ENCODE measurements around the gene PRR12.

PRR12 gene

GRCh38 chr19:49590971-49591730 lies at the start of gene PRR12:
TSS of gene PRR12 (plus strand) at chr19:49591182. CDS start at chr19:49591655, 473 bp downstream.
- DNase-seq, result peak; percentile 65

GRCh38 chr19:49541914-49542313 lies 49.1 kb upstream of the PRR12 start:
- no peak for DNase-seq

GRCh38 chr19:49542446-49542845 lies 48.5 kb upstream of the PRR12 start:
- no peak for DNase-seq

- no peak for DNase-seq
Measured at GRCh38 chr19:49543032-49543431, 48.0 kb upstream of the PRR12 start.

- DNase-seq, result no peak
Measured at GRCh38 chr19:49544154-49544553, 46.8 kb upstream of the PRR12 start.

GRCh38 chr19:49546825-49547565 lies 44.0 kb upstream of the PRR12 start:
- DNase-seq, result peak; percentile 95

- DNase-seq, result no peak
Measured at GRCh38 chr19:49549045-49549444, 41.9 kb upstream of the PRR12 start.

GRCh38 chr19:49551531-49551930 lies 39.5 kb upstream of the PRR12 start:
- DNase-seq, result no peak

- no peak for DNase-seq
Measured at GRCh38 chr19:49552749-49553148, 38.2 kb upstream of the PRR12 start.

GRCh38 chr19:49553451-49554271 lies 37.3 kb upstream of the PRR12 start:
- no peak for DNase-seq

GRCh38 chr19:49554701-49555181 lies 36.2 kb upstream of the PRR12 start:
- no peak for DNase-seq

GRCh38 chr19:49555600-49556411 lies 35.2 kb upstream of the PRR12 start:
- no peak for DNase-seq

GRCh38 chr19:49556412-49557398 lies 34.3 kb upstream of the PRR12 start:
- no peak for DNase-seq

GRCh38 chr19:49557641-49558325 lies 33.2 kb upstream of the PRR12 start:
- no peak for DNase-seq

GRCh38 chr19:49558591-49558990 lies 32.4 kb upstream of the PRR12 start:
- no peak for DNase-seq

- no peak for DNase-seq
Measured at GRCh38 chr19:49559443-49559842, 31.5 kb upstream of the PRR12 start.

- DNase-seq, result no peak
Measured at GRCh38 chr19:49559928-49560327, 31.1 kb upstream of the PRR12 start.

- DNase-seq, result no peak
Measured at GRCh38 chr19:49560358-49560900, 30.6 kb upstream of the PRR12 start.

- DNase-seq, result no peak
Measured at GRCh38 chr19:49564616-49565045, 26.4 kb upstream of the PRR12 start.

- no peak for DNase-seq
Measured at GRCh38 chr19:49565261-49565660, 25.7 kb upstream of the PRR12 start.
